Middle frontal gyrus (tissue), 1 donor: Measurements from ENCODE around the gene U2AF2.

Source experiments
- DNase-seq: peaks from one replicate; pipeline ENCODE4 v3.0.0-alpha.2; 2015; ENCODE audit warnings: low spot score; ENCODE audit errors: extremely low spot score

U2AF2 gene

GRCh38 chr19:55656988-55657747 lies 2.3 kb downstream of the U2AF2 start:
- DNase-seq = no peak

- no peak for DNase-seq
Measured at GRCh38 chr19:55658846-55659459, 4.1 kb downstream of the U2AF2 start.

- DNase-seq = no peak
Measured at GRCh38 chr19:55659822-55660221, 5.0 kb downstream of the U2AF2 start.

DNA sequence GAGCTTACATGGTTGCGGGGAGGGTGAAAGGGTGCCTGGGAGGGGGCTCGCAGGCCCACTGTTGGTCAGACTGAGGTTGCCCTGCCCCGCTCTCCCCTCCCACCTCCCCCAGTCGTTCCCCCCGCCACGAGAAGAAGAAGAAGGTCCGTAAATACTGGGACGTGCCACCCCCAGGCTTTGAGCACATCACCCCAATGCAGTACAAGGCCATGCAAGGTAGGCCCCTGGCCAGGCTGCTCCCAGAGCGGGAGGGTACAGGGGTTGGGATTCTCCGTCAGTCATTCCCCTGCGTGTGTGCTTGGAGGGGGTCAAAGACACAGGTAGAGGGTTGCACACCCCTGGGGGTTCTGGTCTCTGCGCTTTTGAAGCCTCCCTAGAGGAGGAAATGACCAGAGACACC lies 5.6 kb downstream of the U2AF2 start:
- DNase-seq = no peak

- no peak for DNase-seq
Measured at GRCh38 chr19:55660991-55661390, 6.2 kb downstream of the U2AF2 start.

DNA sequence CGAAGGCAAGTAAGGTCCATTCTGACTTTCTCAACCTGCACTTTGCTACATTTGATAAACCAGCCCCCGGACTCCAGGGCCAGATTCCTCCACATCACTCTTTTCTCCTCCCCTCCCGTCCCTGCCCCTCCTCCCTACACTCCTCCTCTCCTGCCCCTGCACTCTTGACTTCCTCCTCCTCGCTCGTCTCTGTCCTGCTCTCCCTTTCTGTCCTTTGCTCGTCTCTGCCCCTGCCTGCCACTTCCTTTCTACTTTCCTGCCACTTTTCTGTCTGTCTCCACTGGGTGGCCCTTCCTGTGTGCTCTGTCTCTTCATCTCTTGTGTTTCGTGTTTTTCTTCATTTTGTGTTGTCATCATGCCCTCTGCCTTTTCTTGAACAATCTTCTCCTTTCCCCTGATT lies 7.0 kb downstream of the U2AF2 start:
- no peak for DNase-seq

GRCh38 chr19:55663846-55664536 lies 9.2 kb downstream of the U2AF2 start:
- no peak for DNase-seq

GRCh38 chr19:55666343-55667005 lies 11.6 kb downstream of the U2AF2 start:
- DNase-seq = no peak

DNA sequence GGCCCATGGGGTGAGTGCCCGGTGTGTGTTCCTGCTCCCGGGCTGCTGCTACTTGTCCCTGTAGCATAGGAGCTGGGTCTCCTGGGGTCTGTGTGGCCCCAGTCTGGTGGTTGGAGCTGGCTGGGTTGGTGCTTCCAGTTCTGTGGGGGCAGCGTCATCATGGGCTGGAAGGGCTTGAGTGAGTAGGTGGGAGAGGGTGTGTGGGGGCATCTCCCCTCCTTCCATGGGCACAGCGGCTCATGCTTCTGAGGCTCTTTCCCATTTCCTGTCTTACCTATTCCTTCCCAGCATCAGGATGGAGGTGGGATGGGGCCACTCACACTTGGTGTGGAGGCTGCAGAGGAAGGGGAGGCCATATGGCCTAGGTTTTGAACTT lies 12.2 kb downstream of the U2AF2 start:
- DNase-seq = no peak

GRCh38 chr19:55667511-55667910 lies 12.7 kb downstream of the U2AF2 start:
- DNase-seq = no peak

GRCh38 chr19:55667958-55668357 lies 13.1 kb downstream of the U2AF2 start:
- DNase-seq = no peak

DNA sequence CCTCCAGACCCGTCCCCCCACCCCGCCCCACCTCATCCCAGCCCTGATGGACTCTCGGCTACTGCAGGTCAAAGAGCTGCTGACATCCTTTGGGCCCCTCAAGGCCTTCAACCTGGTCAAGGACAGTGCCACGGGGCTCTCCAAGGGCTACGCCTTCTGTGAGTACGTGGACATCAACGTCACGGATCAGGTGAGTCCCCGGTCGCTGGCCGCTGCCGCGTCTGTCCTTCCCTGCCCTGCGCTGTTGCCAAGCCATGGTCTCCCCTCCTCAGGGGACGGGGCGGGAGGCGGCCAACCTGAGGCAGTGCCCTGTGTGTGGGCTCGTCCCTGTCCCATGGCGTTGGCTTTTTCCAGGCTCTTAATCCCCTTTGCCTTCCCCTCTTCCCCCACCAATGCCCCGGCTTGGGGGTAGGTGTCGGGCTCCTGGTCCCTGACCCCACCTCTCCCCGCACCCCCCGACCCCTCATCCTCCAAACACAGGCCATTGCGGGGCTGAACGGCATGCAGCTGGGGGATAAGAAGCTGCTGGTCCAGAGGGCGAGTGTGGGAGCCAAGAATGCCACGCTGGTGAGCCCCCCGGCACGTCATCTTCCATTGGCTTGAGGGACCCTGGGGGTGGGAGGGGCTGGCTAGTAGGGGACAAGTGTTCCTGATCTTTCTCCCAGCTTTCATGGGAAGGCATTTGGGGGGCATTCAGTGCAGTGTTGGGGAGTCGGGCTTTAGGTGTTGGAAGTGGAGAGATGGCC lies 13.9 kb downstream of the U2AF2 start:
- no peak for DNase-seq

GRCh38 chr19:55669418-55670279 lies 14.8 kb downstream of the U2AF2 start:
- no peak for DNase-seq

DNA sequence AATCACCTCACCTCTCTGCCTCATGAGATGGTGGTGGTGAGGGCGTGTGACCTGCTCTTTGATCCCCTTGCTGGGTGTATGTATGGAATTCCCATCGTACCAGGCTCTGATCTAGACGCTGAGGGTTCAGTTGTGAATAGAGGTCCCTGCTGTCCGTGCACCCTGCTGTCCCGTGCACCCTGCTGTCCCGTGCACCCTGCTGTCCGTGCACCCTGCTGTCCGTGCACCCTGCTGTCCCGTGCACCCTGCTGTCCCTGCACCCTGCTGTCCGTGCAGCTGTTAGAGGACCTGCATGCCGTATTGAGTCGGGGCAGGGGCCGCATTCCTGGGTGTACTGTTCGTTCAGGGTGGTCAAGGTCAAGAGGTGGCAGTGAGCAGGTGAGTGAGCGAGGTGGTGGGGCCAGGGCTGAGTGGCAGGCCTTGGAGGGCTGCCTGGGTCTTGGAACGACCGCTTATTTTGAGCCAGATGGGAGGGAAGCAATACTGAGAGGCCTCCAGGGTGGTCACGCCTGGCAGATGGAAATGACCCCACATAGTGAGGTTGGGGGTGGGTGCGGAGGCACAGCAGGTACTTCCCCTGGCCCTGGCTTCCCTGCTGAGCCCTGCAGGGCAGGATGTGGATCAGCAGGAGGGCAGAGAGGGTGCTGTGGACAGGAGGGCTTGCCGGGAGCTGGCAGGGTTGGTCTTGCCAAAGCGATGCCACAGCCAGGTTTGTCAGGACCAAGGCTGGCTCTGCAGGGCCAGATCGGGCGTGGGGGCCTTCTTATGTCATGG lies 15.6 kb downstream of the U2AF2 start:
- DNase-seq = no peak

DNA sequence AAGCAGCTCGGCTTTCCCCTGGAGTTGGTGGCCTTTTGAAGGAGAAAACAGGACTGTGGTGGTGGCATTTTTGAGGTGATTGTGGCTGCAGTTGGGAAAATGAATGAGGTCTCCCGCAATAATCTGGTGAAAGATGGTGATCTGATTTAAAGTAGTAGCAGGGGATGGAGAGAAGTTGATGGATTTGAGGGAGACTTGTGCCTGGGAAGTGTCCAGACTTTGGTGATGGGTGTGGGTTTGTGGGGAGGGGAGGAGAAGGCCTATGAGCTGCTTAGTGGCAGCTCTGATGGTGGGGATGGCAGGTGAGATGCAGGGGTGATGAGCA lies 16.2 kb downstream of the U2AF2 start:
- DNase-seq = no peak

DNA sequence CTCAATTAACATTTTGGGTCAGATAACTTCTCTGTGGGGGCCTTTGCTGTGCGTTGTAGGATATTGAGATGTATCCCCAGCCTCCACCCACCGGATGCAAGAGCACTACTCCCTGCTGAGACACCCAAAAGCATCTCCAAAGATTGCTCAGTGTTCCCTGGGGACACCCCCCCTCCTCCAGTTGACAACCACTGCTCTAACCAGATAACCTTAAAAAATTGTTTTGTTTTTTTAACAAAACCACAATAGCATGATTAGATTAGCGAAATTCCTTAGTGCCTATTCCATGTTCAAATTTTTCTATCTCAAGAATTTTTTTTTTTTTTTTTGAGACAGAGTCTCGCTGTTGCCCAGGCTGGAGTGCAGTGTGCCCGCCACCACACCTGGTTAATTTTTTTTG lies 17.6 kb downstream of the U2AF2 start:
- no peak for DNase-seq

DNA sequence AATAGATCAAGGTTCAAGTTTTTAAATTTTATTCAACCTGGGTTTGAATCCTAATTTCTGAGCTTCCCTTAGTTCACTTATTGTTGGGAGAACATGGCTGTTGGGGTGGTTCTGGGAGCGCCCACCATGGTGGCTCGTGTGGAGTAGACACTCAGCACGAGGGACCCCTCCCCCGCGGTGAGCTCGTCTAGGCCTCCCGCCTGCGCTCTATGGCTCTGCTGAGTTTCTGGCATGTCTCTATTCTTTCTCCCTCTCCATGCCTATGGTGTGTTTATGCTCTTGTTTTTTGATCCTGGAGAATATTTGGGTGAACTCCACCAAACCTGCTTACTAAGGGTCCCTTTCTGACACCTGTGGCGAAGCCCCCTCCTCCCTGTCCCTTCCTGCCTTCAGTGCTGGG lies 18.6 kb downstream of the U2AF2 start:
- DNase-seq = no peak

DNA sequence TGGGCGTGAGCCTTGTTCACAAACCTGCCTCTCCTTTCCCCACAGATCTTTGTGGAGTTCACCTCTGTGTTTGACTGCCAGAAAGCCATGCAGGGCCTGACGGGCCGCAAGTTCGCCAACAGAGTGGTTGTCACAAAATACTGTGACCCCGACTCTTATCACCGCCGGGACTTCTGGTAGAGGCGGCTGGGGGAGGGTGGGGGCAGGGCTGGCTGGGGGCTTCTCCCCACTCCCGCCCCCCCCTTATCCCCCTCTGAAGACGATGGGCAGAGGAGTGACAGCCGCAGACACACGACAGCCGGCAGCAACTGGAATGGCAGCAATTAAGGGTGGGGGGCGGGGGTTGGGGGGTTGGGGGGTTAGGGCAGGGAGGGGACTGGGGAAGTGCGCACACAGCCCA lies 19.1 kb downstream of the U2AF2 start:
- DNase-seq = no peak

DNA sequence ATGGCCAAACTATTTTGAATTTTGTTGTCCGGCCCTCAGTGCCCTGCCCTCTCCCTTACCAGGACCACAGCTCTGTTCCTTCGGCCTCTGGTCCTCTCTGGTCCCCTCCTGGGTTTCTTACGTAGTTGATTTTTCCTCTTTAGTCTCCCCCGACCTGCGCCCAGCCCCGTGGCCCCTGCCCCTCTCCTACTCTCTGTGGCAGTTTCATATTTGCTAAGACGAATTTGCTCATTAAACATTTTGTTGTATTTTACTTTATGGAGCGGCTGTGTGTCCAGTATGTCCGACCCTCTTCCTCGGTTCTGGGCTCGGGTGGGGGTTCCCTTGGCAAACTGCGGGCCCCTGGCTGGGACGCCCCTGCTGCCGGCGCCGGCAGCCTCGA lies 19.6 kb downstream of the U2AF2 start:
- DNase-seq = no peak
